ENCODE results near the gene SFXN1.
A peak's percentile ranks its signal among the peaks of the same experiment; 100 is the strongest.
"Not testable (repeated sequence)": the region's sequence is repeated elsewhere in the genome, so short reads cannot be mapped to it uniquely, and the experiment has no call there.

Gene SFXN1

GRCh38 chr5:175493726-175494125 lies 15.4 kb downstream of the SFXN1 start:
- Histone ChIP-seq H3K9me3 (ENCODE audit: control insufficient read depth, low read length) (no peaks in the 10 kb centered on the region), H3K36me3 (ENCODE audit: control insufficient read depth, insufficient read depth, low read length) (peaks cover 82% of the 10 kb centered on the region), H3K4me1 (ENCODE audit: control insufficient read depth, insufficient read depth, low read length, poor library complexity, severe bottlenecking) (no peaks in the 10 kb centered on the region), H3K27ac (ENCODE audit: low read depth, low read length, severe bottlenecking) (no peak overlapping the region), H3K4me3 (ENCODE audit: extremely low read depth, insufficient read depth, low read length, poor library complexity, severe bottlenecking) (no peak overlapping the region)
- 92% methylated on average over 6 to 7 of the region's 8 CpGs for WGBS, 2 experiments (ENCODE audit: insufficient coverage in 2 of 2)

GRCh38 chr5:175494264-175495183 lies 16.2 kb downstream of the SFXN1 start:
- WGBS, 2 experiments (ENCODE audit: insufficient coverage in 2 of 2) = 98% methylated on average over 12 to 13 of the region's 17 CpGs
- H3K27ac ChIP-seq (ENCODE audit: low read depth, low read length, severe bottlenecking) = no peak overlapping the region

GRCh38 chr5:175501759-175502158 lies 23.4 kb downstream of the SFXN1 start:
- H3K36me3 ChIP-seq (ENCODE audit: control insufficient read depth, insufficient read depth, low read length) = peaks cover 79% of the 10 kb centered on the region
- no peak overlapping the region for H3K27ac ChIP-seq (ENCODE audit: low read depth, low read length, severe bottlenecking)
- no peaks in the 10 kb centered on the region for H3K4me1 ChIP-seq (ENCODE audit: control insufficient read depth, insufficient read depth, low read length, poor library complexity, severe bottlenecking)
- H3K9me3 ChIP-seq (ENCODE audit: control insufficient read depth, low read length) = no peaks in the 10 kb centered on the region
- 61 to 74% methylated on average over 4 to 6 of the region's 7 CpGs for WGBS, 2 experiments (ENCODE audit: insufficient coverage in 2 of 2)
- no peak overlapping the region for H3K4me3 ChIP-seq (ENCODE audit: extremely low read depth, insufficient read depth, low read length, poor library complexity, severe bottlenecking)

More at GRCh38 chr5:175494264-175495183, 16.2 kb downstream of the SFXN1 start:
- Histone ChIP-seq H3K36me3 (ENCODE audit: control insufficient read depth, insufficient read depth, low read length) (peaks cover 83% of the 10 kb centered on the region), H3K4me3 (ENCODE audit: extremely low read depth, insufficient read depth, low read length, poor library complexity, severe bottlenecking) (no peak overlapping the region), H3K9me3 (ENCODE audit: control insufficient read depth, low read length) (no peaks in the 10 kb centered on the region), H3K4me1 (ENCODE audit: control insufficient read depth, insufficient read depth, low read length, poor library complexity, severe bottlenecking) (no peaks in the 10 kb centered on the region)

GRCh38 chr5:175507671-175508070 lies 29.3 kb downstream of the SFXN1 start:
- not testable (repeated sequence) for H3K27ac ChIP-seq (ENCODE audit: low read depth, low read length, severe bottlenecking); H3K9me3 ChIP-seq (ENCODE audit: control insufficient read depth, low read length); H3K4me3 ChIP-seq (ENCODE audit: extremely low read depth, insufficient read depth, low read length, poor library complexity, severe bottlenecking); H3K4me1 ChIP-seq (ENCODE audit: control insufficient read depth, insufficient read depth, low read length, poor library complexity, severe bottlenecking)
- WGBS, 2 experiments (ENCODE audit: insufficient coverage in 2 of 2) = 99 to 100% methylated on average over 4 of the region's 4 CpGs
- peaks cover 71% of the 10 kb centered on the region for H3K36me3 ChIP-seq (ENCODE audit: control insufficient read depth, insufficient read depth, low read length)

GRCh38 chr5:175508896-175509295 lies 30.5 kb downstream of the SFXN1 start:
- WGBS, 2 experiments (ENCODE audit: insufficient coverage in 2 of 2) = 100% methylated on average over 1 of the region's 2 CpGs; no CpG with 5 or more reads in 1 of the 2 experiments
- no peak overlapping the region for H3K27ac ChIP-seq (ENCODE audit: low read depth, low read length, severe bottlenecking)
- peaks cover 3% of the 10 kb centered on the region for H3K4me1 ChIP-seq (ENCODE audit: control insufficient read depth, insufficient read depth, low read length, poor library complexity, severe bottlenecking)
- peaks cover 73% of the 10 kb centered on the region for H3K36me3 ChIP-seq (ENCODE audit: control insufficient read depth, insufficient read depth, low read length)
- no peaks in the 10 kb centered on the region for H3K9me3 ChIP-seq (ENCODE audit: control insufficient read depth, low read length)
- H3K4me3 ChIP-seq (ENCODE audit: extremely low read depth, insufficient read depth, low read length, poor library complexity, severe bottlenecking) = no peak overlapping the region

- Histone ChIP-seq H3K27ac (ENCODE audit: low read depth, low read length, severe bottlenecking) (no peak overlapping the region), H3K9me3 (ENCODE audit: control insufficient read depth, low read length) (no peaks in the 10 kb centered on the region), H3K4me3 (ENCODE audit: extremely low read depth, insufficient read depth, low read length, poor library complexity, severe bottlenecking) (no peak overlapping the region), H3K4me1 (ENCODE audit: control insufficient read depth, insufficient read depth, low read length, poor library complexity, severe bottlenecking) (peaks cover 18% of the 10 kb centered on the region), H3K36me3 (ENCODE audit: control insufficient read depth, insufficient read depth, low read length) (peaks cover 86% of the 10 kb centered on the region)
- WGBS, 2 experiments (ENCODE audit: insufficient coverage in 2 of 2) = 97 to 100% methylated on average over 9 of the region's 13 CpGs
Measured at GRCh38 chr5:175513297-175513696, 34.9 kb downstream of the SFXN1 start.

- H3K36me3 ChIP-seq (ENCODE audit: control insufficient read depth, insufficient read depth, low read length) = peaks cover 87% of the 10 kb centered on the region
- peaks cover 21% of the 10 kb centered on the region for H3K4me1 ChIP-seq (ENCODE audit: control insufficient read depth, insufficient read depth, low read length, poor library complexity, severe bottlenecking)
- 91 to 97% methylated on average over 5 to 7 of the region's 7 CpGs for WGBS, 2 experiments (ENCODE audit: insufficient coverage in 2 of 2)
- H3K27ac ChIP-seq (ENCODE audit: low read depth, low read length, severe bottlenecking) = no peak overlapping the region
- H3K4me3 ChIP-seq (ENCODE audit: extremely low read depth, insufficient read depth, low read length, poor library complexity, severe bottlenecking) = no peak overlapping the region
- no peaks in the 10 kb centered on the region for H3K9me3 ChIP-seq (ENCODE audit: control insufficient read depth, low read length)
Measured at GRCh38 chr5:175513726-175514125, 35.4 kb downstream of the SFXN1 start.

GRCh38 chr5:175516933-175517823 lies 38.8 kb downstream of the SFXN1 start:
- peaks cover 90% of the 10 kb centered on the region for H3K36me3 ChIP-seq (ENCODE audit: control insufficient read depth, insufficient read depth, low read length)
- peaks cover 18% of the 10 kb centered on the region for H3K4me1 ChIP-seq (ENCODE audit: control insufficient read depth, insufficient read depth, low read length, poor library complexity, severe bottlenecking)
- H3K9me3 ChIP-seq (ENCODE audit: control insufficient read depth, low read length) = no peaks in the 10 kb centered on the region
- peak overlapping the region; percentile 85 for H3K27ac ChIP-seq (ENCODE audit: low read depth, low read length, severe bottlenecking)
- WGBS, 2 experiments (ENCODE audit: insufficient coverage in 2 of 2) = 88 to 95% methylated on average over 6 to 7 of the region's 10 CpGs
- no peak overlapping the region for H3K4me3 ChIP-seq (ENCODE audit: extremely low read depth, insufficient read depth, low read length, poor library complexity, severe bottlenecking)

- peaks cover 90% of the 10 kb centered on the region for H3K36me3 ChIP-seq (ENCODE audit: control insufficient read depth, insufficient read depth, low read length)
- H3K4me3 ChIP-seq (ENCODE audit: extremely low read depth, insufficient read depth, low read length, poor library complexity, severe bottlenecking) = no peak overlapping the region
- H3K4me1 ChIP-seq (ENCODE audit: control insufficient read depth, insufficient read depth, low read length, poor library complexity, severe bottlenecking) = peaks cover 18% of the 10 kb centered on the region
- 84 to 85% methylated on average over 5 to 7 of the region's 7 CpGs for WGBS, 2 experiments (ENCODE audit: insufficient coverage in 2 of 2)
- H3K27ac ChIP-seq (ENCODE audit: low read depth, low read length, severe bottlenecking) = peak overlapping the region; percentile 86
- no peaks in the 10 kb centered on the region for H3K9me3 ChIP-seq (ENCODE audit: control insufficient read depth, low read length)
Measured at GRCh38 chr5:175517824-175518450, 39.6 kb downstream of the SFXN1 start.

GRCh38 chr5:175519006-175519405 lies 40.6 kb downstream of the SFXN1 start:
- no peak overlapping the region for H3K4me3 ChIP-seq (ENCODE audit: extremely low read depth, insufficient read depth, low read length, poor library complexity, severe bottlenecking)
- H3K36me3 ChIP-seq (ENCODE audit: control insufficient read depth, insufficient read depth, low read length) = peaks cover 90% of the 10 kb centered on the region
- no peak overlapping the region for H3K27ac ChIP-seq (ENCODE audit: low read depth, low read length, severe bottlenecking)
- WGBS, 2 experiments (ENCODE audit: insufficient coverage in 2 of 2) = no CpG with 5 or more reads among the region's 2 CpGs
- no peaks in the 10 kb centered on the region for H3K9me3 ChIP-seq (ENCODE audit: control insufficient read depth, low read length)
- H3K4me1 ChIP-seq (ENCODE audit: control insufficient read depth, insufficient read depth, low read length, poor library complexity, severe bottlenecking) = peaks cover 18% of the 10 kb centered on the region
